Upper lobe of left lung (tissue), 6 donors: Measurements from ENCODE around the gene GLP1R. TPM values are rescaled to one million over a fixed set of nuclear protein-coding genes. Genes with fewer than 3 reads are reported as not detected.

Experiments
- ATAC-seq, 2 donors: fragments of 200-7000 bp; cut with Tn5 transposase; one replicate each; pipeline ENCODE4 v1.9.1; 2022; ENCODE audit warnings: mild to moderate bottlenecking in 2 of 2, moderate library complexity in 2 of 2; ENCODE audit not compliant: low FRiP score in 2 of 2
- DNase-seq, 2 donors: peaks; one replicate each; pipeline ENCODE4 v3.0.0-alpha.2; 2019 to 2020
- H3K27ac ChIP-seq, 4 donors: fragments of 200-600 bp; sonication (generic); one replicate each; pipeline ENCODE4 v1.5.1; 2016 to 2019
- H3K27me3 ChIP-seq, 4 donors: fragments of 200-600 bp; sonication (generic); one replicate each; pipeline ENCODE4 v1.5.1; 2017 to 2019
- H3K36me3 ChIP-seq, 4 donors: fragments of 200-600 bp; sonication (generic); one replicate each; pipeline ENCODE4 v1.5.1; 2016 to 2019
- H3K4me1 ChIP-seq, 4 donors: fragments of 200-600 bp; sonication (generic); one replicate each; pipeline ENCODE4 v1.5.1; 2018 to 2019
- H3K4me3 ChIP-seq, 4 donors: fragments of 200-600 bp; sonication (generic); one replicate each; pipeline ENCODE4 v1.5.1; 2017 to 2019; ENCODE audit warnings: mild to moderate bottlenecking in 2 of 4, moderate library complexity in 1 of 4
- H3K9me3 ChIP-seq, 4 donors: fragments of 200-600 bp; sonication (generic); one replicate each; pipeline ENCODE4 v1.5.1; 2018 to 2019
- EP300 ChIP-seq, 4 donors: sonication (generic); formaldehyde crosslinking; IDR thresholded peaks; one replicate each; pipeline ENCODE4 v1.5.1; 2017; ENCODE audit warnings: antibody characterized with exemption in 4 of 4, control low read depth in 2 of 4
- POLR2A ChIP-seq, 4 donors: fragments of 450-650 bp; IDR thresholded peaks; one replicate each; pipeline ENCODE4 v1.5.1; 2016 to 2017; ENCODE audit warnings: antibody characterized with exemption in 4 of 4, mild to moderate bottlenecking in 2 of 4
- POLR2AphosphoS5 ChIP-seq, 2 donors: sonication (generic); formaldehyde crosslinking; IDR thresholded peaks; one replicate each; pipeline ENCODE4 v1.5.1; 2017; ENCODE audit warnings: antibody characterized with exemption in 2 of 2
- WGBS, 2 donors: methylation state at CpG; one replicate each; pipeline ENCODE4 v1.1.5; 2017 to 2018; 5-methylcytosine and 5-hydroxymethylcytosine counted together
- total RNA-seq, 6 donors: library from RNA; depleted of rRNA in 4 of 6; stranded (reverse); fragments of >200 nt in 4 of 6; gene quantifications; one replicate each; pipeline versions ENCODE4 v1.1.0 to v1.2.1, GENCODE V29; 2016 to 2021
- TF ChIP-seq, protein P1 (sequence below), 6 experiments: fragments of 450-650 bp in 4 of 6; fragments of 200-600 bp in 2 of 6; sonication (generic) in 2 of 6; IDR thresholded peaks; one replicate each; pipeline ENCODE4 v1.5.1; 2016 to 2019; ENCODE audit warnings: antibody characterized with exemption in 6 of 6
- donor health status: DM: no; HTN: no; CAD: no; lungs with moderate emphysema.
- donor health status: DM: no; HTN: yes; CAD: no; lungs with severe emphysema.

GLP1R gene
- total RNA-seq, 6 donors from 2014 or later = 0.09 to 0.24 TPM; not detected in 4

DNA sequence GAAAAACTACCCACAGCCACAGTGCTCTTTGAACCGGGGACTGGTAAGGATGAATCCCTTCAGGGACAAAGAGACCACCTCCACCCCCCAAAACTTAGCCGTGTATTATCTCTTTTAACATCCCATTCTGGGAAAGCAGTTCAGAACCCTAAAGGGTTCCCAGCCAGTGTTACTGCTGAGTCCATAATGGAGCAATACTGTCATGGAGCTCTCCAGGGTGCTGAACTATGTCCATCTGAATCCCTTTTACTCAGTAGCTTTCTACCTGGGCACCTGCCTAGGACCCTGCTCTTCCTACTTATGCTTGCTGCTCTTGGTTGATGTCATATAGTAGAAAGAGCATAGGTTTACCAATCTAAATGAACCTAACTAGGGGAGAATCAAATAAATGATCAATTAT lies 88.7 kb downstream of the GLP1R start:
- ATAC-seq = no peak
- Histone ChIP-seq H3K36me3 (no peaks in the 10 kb centered on the region), H3K27me3 (no peaks in the 10 kb centered on the region), H3K9me3 (peaks cover 0 to 8% (median 0%) of the 10 kb centered on the region in 4 donors), H3K4me3 (no peak overlapping the region), H3K27ac (no peak overlapping the region), H3K4me1 (no peaks in the 10 kb centered on the region)
- TF ChIP-seq POLR2AphosphoS5 (IDR thresholded peaks at IDR 0.05) (no peak), POLR2A (IDR thresholded peaks at IDR 0.05) (no peak), EP300 (IDR thresholded peaks at IDR 0.05) (no peak)
- TF ChIP-seq, protein P1, sequence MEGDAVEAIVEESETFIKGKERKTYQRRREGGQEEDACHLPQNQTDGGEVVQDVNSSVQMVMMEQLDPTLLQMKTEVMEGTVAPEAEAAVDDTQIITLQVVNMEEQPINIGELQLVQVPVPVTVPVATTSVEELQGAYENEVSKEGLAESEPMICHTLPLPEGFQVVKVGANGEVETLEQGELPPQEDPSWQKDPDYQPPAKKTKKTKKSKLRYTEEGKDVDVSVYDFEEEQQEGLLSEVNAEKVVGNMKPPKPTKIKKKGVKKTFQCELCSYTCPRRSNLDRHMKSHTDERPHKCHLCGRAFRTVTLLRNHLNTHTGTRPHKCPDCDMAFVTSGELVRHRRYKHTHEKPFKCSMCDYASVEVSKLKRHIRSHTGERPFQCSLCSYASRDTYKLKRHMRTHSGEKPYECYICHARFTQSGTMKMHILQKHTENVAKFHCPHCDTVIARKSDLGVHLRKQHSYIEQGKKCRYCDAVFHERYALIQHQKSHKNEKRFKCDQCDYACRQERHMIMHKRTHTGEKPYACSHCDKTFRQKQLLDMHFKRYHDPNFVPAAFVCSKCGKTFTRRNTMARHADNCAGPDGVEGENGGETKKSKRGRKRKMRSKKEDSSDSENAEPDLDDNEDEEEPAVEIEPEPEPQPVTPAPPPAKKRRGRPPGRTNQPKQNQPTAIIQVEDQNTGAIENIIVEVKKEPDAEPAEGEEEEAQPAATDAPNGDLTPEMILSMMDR (IDR thresholded peaks at IDR 0.05) = no peak
- WGBS, 2 donors = 25 to 28% methylated on average over 2 of the region's 2 CpGs
- no peak for DNase-seq

Other genes with a start within 250 kb of the GLP1R start
- 10 to 100 TPM in 5 of 6 donors, 1 to 10 TPM in 1; 9.4 to 19.9 (median 16.5) TPM for gene SAYSD1, start 66.4 kb downstream of the GLP1R start, total RNA-seq
- gene KCNK5, start 180.7 kb downstream of the GLP1R start, total RNA-seq = 10 to 100 TPM in 5 of 6 donors, 1 to 10 TPM in 1; 8.9 to 34.6 (median 17.3) TPM